NCI-H1417 (cell line): ENCODE results near the gene TRAF3IP3.
A peak's percentile ranks its signal among the peaks of the same experiment; 100 is the strongest.

Experiments used
- DNase-seq, 3 experiments: peaks; one replicate each; lab custom pipeline; 2025; lab: John Stamatoyannopoulos, UW

The TRAF3IP3 gene

DNA sequence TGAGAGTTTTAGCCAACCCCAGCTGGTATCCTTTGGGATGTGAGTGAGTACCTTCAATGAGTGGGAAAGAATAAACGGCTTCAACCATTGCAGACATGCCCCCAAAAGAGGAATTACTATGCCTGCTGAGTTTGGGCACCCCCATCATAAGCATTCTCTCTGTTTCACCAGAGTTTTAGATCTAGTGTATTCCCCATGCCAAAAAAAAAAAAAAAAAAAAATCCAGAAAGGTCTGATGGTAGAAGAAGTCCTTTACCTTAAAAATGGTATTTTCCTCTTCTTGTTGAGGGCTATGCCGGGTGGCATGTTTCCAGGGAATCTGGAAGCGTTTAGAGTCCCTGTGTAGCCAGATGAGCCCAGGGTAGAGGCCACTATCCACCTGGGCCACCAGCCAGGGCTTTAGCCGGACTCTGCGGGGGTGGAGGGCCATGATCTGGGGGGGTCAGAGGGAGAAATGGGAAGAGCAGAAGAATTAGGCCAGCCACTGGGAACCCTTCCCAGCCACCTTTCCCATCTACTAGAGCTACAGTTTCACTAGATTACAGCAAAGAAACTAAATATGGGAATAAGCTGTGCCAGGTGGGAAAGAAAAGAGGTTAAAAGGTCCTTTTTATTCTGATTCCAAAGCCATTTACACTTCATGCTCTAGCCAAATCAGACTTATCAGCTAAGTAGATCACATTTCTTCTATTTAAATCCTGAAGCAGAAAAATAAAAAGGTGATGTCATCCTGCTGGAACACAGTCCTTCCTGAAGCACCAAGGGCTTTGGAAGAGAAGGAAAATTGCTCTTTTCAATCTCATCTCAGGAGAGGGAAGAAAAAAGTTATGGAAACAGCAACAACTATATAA, 45.4 kb downstream of the TRAF3IP3 start:
- DNase-seq, result no peak

- DNase-seq, result no peak
These were observed 46.4 kb downstream of the TRAF3IP3 start for GRCh38 chr1:209802117-209802779.

DNA sequence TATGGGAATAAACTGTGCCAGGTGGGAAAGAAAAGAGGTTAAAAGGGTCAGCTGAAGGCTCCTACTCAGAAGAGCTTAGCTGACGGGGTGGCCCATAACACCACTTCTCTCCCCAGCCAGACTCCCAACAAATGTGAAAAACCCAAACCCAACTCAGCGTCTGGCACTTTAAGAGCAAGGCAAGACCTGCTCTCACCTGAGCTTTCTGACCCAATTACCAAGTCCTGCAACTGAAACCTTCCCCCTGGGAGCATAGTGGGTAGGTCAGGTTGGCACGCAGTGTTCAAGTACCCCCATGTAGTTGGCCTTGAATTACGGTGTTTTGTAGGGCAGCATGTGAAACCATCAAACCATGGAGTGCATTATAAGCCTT, 46.9 kb downstream of the TRAF3IP3 start:
- DNase-seq, result no peak

DNA sequence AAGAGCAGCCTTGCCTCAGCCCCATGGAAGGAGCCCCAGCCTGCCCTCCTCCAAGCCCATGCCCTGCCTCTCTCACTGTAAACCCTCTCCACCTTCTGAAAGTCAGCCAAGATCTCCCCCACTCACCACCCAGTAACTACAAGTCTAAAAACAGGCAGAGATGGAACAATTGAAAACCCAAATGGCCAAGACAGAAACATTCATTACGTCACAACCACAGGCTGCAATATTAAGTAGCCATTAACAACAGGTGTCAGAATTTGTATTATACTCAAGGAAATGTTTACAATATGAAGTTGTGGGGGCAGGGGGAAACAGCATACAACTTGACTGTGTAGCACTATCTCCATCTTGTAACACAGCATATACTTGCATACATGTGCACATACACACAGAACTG, 47.7 kb downstream of the TRAF3IP3 start:
- no peak for DNase-seq

- no peak for DNase-seq
These were observed 49.5 kb downstream of the TRAF3IP3 start for GRCh38 chr1:209805341-209805781.

GRCh38 chr1:209805875-209806760, 50.3 kb downstream of the TRAF3IP3 start, which contains the start of gene IRF6:
IRF6 (minus strand) TSS chr1:209806142; CDS start chr1:209801413, 4,729 bp downstream.
- DNase-seq, result peak; percentile 85 to 90 (median 87)

GRCh38 chr1:209807509-209807908, 51.7 kb downstream of the TRAF3IP3 start:
- no peak for DNase-seq

DNA sequence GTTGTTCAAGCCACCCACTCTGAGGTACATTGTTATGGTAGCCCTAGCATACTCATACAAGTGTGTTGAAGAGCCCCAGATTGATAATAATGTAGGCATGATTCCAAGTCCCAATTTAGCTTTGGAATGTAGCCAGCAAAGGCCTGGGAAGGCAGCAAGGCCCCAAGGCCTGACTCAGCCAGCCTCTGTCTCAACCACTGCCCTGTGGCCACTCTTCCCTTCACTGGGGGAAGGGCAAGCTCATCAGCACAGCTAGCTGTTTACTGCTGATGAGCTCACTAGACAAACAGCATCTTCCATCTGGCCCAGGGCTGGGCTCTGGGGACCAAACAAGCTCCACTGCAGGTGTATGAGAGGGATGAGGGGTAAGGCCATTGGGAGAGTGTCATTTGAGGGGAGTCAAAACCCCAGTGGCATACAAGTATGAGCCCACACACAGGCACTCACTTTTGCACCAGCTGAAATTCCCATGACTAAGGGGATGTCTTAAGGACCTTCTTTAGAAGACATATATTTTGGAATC, 52.3 kb downstream of the TRAF3IP3 start:
- DNase-seq, result peak in 1 of 3 experiments; percentile 43

GRCh38 chr1:209809611-209810010, 53.8 kb downstream of the TRAF3IP3 start:
- DNase-seq, result no peak

DNA sequence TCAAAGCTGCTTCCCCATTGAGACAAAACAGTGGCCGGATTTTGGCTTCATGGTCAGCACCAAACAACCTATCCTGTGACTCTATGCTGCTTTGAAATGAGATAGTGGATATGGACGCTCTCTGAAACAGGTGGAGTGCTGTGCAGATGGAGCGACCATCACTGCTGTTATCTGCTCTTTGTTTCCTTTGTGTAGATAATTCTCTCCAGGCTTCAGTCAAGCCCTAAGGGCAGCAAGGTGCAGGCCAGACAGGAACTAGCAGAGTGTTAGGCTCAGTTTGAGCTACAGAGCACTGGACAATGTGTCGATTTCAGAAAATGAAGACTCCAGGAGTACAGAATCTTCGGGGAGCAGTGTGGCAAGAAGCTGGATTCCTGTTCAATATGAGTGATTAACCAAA, 54.9 kb downstream of the TRAF3IP3 start:
- DNase-seq, result peak in 1 of 3 experiments; percentile 18

- DNase-seq, result no peak
These were observed 58.0 kb downstream of the TRAF3IP3 start for GRCh38 chr1:209813902-209814301.

- no peak for DNase-seq
These were observed 59.6 kb downstream of the TRAF3IP3 start for GRCh38 chr1:209815490-209815889.

DNA sequence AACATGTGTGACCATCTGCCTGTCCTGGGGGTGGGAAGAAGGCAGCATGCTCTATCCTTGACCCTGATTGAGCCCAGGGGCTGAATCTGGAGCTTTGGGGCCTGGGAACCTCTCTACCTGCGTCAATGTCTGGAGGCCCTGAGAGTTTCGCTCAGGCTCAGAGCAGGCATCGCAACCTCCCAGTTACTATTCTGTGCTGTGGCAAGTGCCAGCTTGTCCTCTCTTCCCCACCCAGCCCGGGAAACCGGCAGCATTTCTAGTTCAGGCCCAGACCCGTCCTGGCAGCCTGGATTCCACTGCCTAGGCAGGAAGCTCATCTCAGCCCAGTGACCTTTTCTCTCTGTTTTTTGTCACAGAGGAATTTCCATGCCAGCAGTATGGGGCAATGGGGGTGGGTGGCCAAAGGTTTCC, 60.1 kb downstream of the TRAF3IP3 start:
- DNase-seq, result no peak

DNA sequence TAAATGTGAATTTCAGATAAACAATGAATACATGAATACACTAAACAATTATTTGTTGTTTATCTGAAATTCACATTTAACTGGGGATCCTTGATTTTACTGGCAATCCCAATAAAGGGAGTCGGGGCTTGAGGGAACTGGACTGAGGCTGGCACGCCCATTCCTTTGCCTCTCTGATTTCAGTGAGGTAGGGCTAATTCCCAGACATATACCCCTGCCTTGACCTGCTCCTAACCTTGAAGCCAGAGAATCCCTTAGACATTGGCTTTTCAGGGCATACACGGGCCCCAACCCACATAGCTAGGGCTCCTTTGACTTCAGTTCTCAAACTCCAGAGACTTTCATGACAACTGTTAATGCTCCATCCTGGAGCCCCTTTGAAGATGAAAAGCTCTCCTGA, 61.1 kb downstream of the TRAF3IP3 start:
- no peak for DNase-seq

- no peak for DNase-seq
These were observed 61.8 kb downstream of the TRAF3IP3 start for GRCh38 chr1:209817691-209818090.

DNA sequence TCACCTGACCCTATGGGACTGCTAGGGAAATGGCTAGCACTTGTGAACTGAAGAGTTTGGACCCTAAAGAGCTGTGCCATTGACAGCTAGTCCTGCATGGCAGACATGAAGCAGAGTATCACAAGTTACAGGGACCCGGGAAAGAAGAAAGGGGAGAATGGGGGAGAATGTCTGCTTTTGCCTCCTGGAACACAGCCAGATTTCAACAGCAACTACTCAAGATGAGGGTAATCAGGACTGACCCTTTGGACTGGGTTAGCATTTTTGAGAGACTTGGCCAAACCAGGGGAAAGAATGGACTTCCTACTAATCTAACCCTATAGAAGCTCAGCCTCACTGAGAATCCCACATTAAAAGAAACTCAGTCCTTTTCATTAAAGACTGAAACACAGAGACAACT, 63.2 kb downstream of the TRAF3IP3 start:
- DNase-seq, result no peak

DNA sequence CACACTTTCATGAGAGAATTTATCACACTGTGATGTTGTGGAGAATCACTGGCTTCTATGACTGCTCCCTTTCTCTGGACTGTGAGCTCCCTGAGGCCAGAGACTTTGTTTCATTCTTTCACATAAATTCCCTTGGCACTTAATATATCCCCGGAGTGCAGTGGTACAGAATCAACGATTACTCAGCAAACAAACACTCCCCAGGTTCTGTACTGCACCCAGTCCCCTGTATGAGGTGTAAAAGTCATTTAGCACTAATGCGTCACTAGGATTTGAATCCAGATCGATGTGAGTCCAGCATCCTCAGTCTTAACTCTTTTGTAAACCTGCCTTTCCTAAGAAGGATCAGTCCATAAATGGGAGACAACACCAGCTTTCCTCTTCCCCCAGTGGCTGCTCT, 65.1 kb downstream of the TRAF3IP3 start:
- DNase-seq, result no peak

DNA sequence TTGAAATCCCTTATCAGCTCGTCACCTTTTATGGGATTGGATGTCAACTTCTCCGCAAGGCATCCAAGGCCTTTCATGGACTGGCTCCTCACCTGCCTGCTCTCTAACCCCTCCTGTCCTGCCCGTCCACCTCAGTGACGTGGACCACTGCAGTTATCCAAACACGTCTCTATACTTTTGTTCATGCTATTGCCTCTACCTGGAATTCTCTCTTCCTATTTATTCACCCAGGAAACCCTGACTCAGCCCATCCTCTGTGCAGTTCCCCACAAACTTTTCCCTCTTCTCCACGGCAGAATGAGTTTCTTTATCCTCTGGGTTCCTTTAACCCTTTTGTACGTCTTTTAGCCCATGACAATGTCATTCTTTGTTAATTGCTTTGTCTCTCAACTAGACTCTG, 66.9 kb downstream of the TRAF3IP3 start:
- DNase-seq, result no peak

GRCh38 chr1:209823143-209824041, 67.5 kb downstream of the TRAF3IP3 start:
- peak; percentile 27 to 73 (median 41) for DNase-seq

GRCh38 chr1:209825591-209826434, 70.0 kb downstream of the TRAF3IP3 start:
- peak in 1 of 3 experiments; percentile 10 for DNase-seq
